Measurements from ENCODE around the gene RIN2.
"Not testable (repeated sequence)": the region's sequence is repeated elsewhere in the genome, so short reads cannot be mapped to it uniquely, and the experiment has no call there.

Gene RIN2

DNA sequence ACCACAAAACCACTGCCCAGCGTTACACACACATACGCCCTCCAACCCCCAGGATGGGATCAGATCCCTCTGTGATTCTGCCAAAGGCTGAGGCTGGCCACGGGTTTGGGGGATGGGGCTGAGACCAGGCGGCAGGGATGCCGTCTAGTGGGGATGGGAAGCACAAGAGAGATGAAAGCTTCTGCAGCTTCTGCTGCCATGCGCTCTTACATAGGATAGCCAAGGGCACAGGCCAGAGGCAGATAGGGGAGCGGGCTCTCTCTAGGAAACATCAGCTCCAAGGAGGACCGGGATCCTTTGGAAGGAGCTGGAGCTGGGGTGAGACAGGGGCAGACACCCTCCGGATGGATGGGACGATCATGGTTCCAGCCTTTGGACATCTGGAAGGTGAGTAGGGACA lies 18.7 kb upstream of the RIN2 start:
- DNase-seq = no peak

GRCh38 chr20:19740512-19740911 lies 17.5 kb upstream of the RIN2 start:
- no peak for DNase-seq

- DNase-seq = no peak
Observed at GRCh38 chr20:19741924-19742323, 16.1 kb upstream of the RIN2 start.

- DNase-seq = peak; percentile 36
Observed at GRCh38 chr20:19742974-19743639, 15.0 kb upstream of the RIN2 start.

DNA sequence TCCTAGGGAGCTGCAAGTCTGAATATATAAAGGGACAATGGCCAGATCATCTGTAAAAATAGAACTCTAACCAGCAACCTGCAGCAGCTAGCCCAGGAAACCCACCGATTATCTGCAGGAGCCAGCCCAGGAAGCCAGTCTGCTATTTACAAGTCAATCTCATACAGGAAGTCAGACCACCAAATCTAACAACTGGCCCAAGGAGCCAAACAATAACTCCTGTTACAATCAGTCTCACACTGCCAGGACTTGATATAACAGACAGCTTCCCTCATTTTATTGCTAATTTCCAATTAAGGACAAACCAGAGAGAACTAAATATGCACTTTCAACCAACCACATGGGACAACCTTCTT lies 14.4 kb upstream of the RIN2 start:
- no peak for DNase-seq

DNA sequence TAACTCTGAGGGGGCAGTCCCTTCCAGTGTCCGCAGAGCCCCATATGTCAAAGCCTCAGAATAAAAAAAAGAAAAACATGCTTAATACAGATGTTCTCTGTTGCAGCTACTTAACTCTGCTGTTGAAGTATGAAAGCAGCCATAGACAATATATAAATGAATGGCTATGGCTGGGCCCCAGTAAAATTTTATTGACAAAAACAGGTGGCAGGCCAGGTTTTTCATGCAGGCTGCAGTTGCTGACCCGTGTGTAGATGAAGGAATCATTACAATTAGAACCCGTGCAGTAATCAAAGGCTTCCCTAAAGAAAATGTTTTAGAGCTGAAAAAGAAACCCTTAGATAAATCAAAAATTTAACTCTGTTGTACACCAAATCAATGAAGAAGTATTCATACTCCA lies 13.0 kb upstream of the RIN2 start:
- no peak for DNase-seq

DNA sequence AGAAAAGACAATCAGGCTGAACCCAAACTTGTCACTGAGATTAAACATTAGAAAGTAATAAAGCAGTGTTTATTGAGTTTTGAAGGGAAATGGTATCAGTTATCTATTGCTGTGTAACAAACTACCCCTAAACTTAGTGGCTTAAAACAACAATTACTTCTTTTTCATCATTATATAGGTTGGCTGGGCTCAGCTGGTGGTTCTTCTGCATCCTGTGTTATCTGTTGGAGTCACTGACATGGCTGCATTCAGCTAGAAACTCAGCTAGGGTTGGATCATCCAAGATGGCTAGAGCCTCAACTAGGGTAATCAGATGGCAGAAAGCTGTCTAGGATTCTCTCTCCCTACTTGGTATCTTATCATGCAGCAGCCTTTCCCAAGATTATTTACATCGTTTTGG lies 12.5 kb upstream of the RIN2 start:
- no peak for DNase-seq

- no peak for DNase-seq
Observed at GRCh38 chr20:19746396-19746795, 11.7 kb upstream of the RIN2 start.

DNA sequence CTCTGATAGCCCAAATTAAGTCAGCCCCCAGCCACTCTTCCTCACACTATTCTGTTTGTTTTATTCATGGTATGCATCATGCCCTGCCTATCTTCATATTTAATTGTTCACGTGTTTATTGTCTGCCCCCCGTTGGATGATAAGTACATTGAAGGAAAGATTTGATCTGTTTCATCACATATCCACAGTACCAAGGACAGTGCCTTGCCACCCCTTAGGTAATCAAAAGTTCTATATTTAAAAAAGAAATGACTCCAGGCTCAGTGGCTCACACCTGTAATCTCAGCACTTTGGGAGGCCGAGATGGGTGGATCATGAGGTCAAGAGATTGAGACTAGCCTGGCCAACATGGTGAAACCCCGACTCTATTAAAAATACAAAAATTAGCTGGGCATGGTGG lies 10.2 kb upstream of the RIN2 start:
- DNase-seq = no peak

- DNase-seq = no peak
Observed at GRCh38 chr20:19748681-19749080, 9.4 kb upstream of the RIN2 start.

- no peak for DNase-seq
Observed at GRCh38 chr20:19749618-19750071, 8.4 kb upstream of the RIN2 start.

- DNase-seq = no peak
Observed at GRCh38 chr20:19750101-19750606, 7.9 kb upstream of the RIN2 start.

- no peak for DNase-seq
Observed at GRCh38 chr20:19750907-19751636, 7.0 kb upstream of the RIN2 start.

GRCh38 chr20:19754201-19754600 lies 3.9 kb upstream of the RIN2 start:
- not testable (repeated sequence) for DNase-seq

DNA sequence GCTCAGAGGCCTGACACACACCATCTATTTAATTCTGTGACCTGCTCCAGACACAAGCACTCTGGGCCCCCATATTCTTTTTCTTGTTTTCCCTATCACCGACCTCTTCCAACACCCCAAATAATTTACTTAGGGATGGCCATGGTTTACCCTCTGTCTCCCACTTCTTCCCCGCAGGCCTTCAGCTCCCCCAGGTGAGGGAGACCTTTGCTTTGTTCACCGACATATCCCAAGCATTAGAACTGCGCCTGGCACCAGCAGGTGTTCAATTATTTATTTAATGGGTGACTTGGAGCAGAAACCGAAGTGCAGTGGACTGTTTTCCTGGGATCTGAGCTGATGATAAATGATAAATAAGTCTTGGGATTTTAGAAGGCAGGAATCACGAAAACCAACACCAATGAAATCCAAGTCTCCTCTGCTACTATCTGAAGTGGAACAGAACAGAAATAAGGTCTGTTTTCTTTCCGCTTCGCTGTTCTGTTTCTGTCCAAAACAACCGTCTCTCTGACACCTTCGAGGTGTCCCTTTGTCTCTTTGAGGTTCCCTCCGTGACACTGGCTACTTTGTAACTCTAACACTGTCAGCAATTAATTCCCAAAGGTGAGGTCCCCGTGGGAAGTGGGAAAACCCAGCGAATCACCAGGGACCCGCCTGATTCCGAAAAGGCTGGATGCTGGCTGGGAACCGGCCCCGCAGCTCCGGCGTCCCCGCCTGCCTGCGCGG lies 1.1 kb upstream of the RIN2 start:
- DNase-seq = no peak

GRCh38 chr20:19757487-19758132 lies 448 bp upstream of the RIN2 start:
- DNase-seq = no peak

- DNase-seq = no peak
Observed at GRCh38 chr20:19758501-19759331, 658 bp downstream of the RIN2 start.

DNA sequence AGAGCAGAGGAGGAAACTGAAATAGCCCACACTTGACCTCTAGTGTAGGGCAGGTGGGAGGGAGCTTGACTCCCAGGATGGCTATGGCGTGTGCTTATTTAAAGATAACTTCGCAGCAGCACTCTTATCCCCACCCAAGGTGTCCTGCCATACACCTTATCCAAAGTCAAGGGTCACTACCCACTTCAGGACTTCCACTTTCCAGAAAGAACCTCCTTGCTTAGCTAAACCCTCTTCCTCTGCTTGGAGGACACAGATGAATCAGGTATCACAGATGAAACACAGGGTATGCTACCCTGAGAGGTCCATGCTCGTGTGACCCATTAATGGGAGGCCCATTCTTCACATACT lies 2.3 kb downstream of the RIN2 start:
- DNase-seq = no peak

DNA sequence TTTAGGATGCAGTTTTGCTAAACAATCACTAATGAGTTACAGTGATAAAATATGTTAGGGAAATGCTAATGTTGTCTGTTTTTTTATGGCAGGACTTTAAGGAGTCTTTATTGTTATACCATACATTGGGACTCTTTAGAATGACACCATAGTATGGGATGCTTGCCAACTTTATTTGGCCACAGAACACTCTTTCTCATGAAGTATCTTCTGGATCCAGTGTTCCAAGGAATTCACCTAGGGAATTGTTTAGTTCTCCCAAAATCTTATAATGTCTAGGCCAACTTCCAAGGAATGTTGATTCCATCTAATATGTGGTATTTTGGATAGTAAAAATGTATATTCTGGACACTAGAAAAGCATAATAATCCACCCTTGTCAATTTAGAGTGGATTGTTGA lies 3.3 kb downstream of the RIN2 start:
- DNase-seq = no peak

DNA sequence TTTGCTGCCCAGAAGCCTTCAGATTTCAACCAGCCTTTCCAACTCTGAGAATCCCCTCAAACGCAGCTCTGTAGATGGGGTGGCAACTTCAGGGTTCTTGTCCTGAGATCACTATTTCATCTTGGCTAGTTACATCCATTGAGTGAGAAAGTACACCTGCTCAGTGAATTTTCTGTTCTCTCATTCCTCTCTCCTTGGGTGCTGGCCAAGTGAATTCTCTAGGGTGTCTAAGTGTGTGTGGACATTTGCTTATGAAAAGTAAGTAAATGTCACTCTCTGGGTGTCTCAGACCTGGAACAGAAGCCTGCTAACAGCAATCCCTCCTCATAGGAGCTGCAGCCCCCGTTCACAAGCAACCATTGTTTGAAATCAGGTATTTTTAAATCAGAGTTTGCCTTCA lies 3.8 kb downstream of the RIN2 start:
- DNase-seq = no peak

DNA sequence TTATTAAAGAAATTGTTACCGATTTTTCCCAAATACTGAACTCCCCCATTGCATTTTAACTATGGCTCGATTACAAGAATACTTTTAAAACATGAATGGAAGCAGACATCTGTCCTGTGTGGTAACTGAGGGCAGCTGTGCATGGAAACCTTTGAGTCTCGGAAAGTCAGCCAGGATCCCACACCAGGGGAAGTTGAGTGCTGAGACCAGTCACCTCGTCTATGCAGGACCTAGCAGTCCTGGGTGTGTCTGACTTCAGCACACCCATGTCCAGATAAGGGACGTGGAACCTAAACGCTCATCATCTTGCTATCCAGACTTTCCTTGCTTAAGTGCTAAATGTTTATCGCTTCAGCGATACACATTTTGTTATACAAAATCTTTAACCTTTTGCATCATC lies 6.1 kb downstream of the RIN2 start:
- no peak for DNase-seq

GRCh38 chr20:19765266-19765665 lies 7.2 kb downstream of the RIN2 start:
- no peak for DNase-seq

DNA sequence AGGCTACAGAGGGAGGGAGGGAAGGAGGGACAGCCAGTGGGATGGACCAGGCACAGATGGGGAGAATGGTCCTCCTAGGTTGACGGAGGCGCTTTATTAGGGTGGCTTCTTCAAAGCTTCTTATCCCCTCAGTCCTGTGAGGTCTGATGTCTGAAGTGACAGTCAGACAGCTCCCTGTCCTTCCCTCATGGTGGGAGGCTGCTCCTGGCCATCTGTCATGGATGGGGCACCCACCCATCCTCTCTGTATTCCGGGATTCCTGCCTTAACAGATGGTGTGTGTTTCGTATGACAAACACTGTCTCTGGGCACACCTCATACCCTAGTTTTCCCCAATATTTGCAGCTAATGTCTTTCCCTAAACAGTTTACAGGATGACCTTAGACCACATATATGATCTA lies 7.9 kb downstream of the RIN2 start:
- DNase-seq = no peak

Measured in SIG-M5 (cell line).